ENCODE measurements around the gene CHAF1A.
A peak's percentile ranks its signal among the peaks of the same experiment; 100 is the strongest.

Gene CHAF1A

GRCh38 chr19:4367781-4368127 is 34.7 kb upstream of the CHAF1A start:
- DNase-seq, result no peak

- DNase-seq, result no peak
Measured at GRCh38 chr19:4368128-4368820, 34.2 kb upstream of the CHAF1A start.

GRCh38 chr19:4369109-4369887 is 33.1 kb upstream of the CHAF1A start:
- DNase-seq, result peak; percentile 53 to 73 (median 66)

GRCh38 chr19:4369888-4370260 is 32.6 kb upstream of the CHAF1A start:
- DNase-seq, result peak; percentile 24 to 69 (median 55)

- DNase-seq, result no peak
Measured at GRCh38 chr19:4370418-4371041, 31.9 kb upstream of the CHAF1A start.

- DNase-seq, result no peak
Measured at GRCh38 chr19:4371247-4372164, 30.9 kb upstream of the CHAF1A start.

GRCh38 chr19:4372165-4373012 is 30.1 kb upstream of the CHAF1A start:
- no peak for DNase-seq

- DNase-seq, result no peak
Measured at GRCh38 chr19:4373013-4373367, 29.4 kb upstream of the CHAF1A start.

GRCh38 chr19:4373601-4374497 is 28.6 kb upstream of the CHAF1A start:
- DNase-seq, result no peak

GRCh38 chr19:4374498-4375163 is 27.8 kb upstream of the CHAF1A start:
- DNase-seq, result no peak

GRCh38 chr19:4375164-4376027 is 27.0 kb upstream of the CHAF1A start:
- no peak for DNase-seq

GRCh38 chr19:4376028-4376670 is 26.3 kb upstream of the CHAF1A start:
- DNase-seq, result no peak

GRCh38 chr19:4376671-4376990 is 25.8 kb upstream of the CHAF1A start:
- DNase-seq, result no peak

- no peak for DNase-seq
Measured at GRCh38 chr19:4376991-4377781, 25.3 kb upstream of the CHAF1A start.

- DNase-seq, result no peak
Measured at GRCh38 chr19:4378886-4379285, 23.6 kb upstream of the CHAF1A start.

- DNase-seq, result peak in 3 of 6 experiments; percentile 6 to 56 (median 22)
Measured at GRCh38 chr19:4379383-4380253, 22.8 kb upstream of the CHAF1A start.

- peak; percentile 31 to 66 (median 43) for DNase-seq
Measured at GRCh38 chr19:4380254-4380727, 22.1 kb upstream of the CHAF1A start.
